ENCODE data around the gene MYRFL.
"Not testable (repeated sequence)": the region's sequence is repeated elsewhere in the genome, so short reads cannot be mapped to it uniquely, and the experiment has no call there.

Gene MYRFL

GRCh38 chr12:69988481-69989321, 163.7 kb downstream of the MYRFL start:
- DNase-seq (ENCODE audit: low read depth in 2 of 2), result no peak

GRCh38 chr12:69991690-69992288, 166.8 kb downstream of the MYRFL start:
- DNase-seq (ENCODE audit: low read depth in 2 of 2), result no peak

GRCh38 chr12:69993433-69993832, 168.4 kb downstream of the MYRFL start:
- no peak for DNase-seq (ENCODE audit: low read depth in 2 of 2)

- DNase-seq (ENCODE audit: low read depth in 2 of 2), result not testable (repeated sequence)
Measured at GRCh38 chr12:69994086-69994485, 169.1 kb downstream of the MYRFL start.

GRCh38 chr12:69994724-69995173, 169.7 kb downstream of the MYRFL start:
- DNase-seq (ENCODE audit: low read depth in 2 of 2), result no peak

GRCh38 chr12:69996241-69996640, 171.2 kb downstream of the MYRFL start:
- DNase-seq (ENCODE audit: low read depth in 2 of 2), result no peak

GRCh38 chr12:69996722-69997121, 171.7 kb downstream of the MYRFL start:
- no peak for DNase-seq (ENCODE audit: low read depth in 2 of 2)

GRCh38 chr12:69998011-69998410, 173.0 kb downstream of the MYRFL start:
- DNase-seq (ENCODE audit: low read depth in 2 of 2), result no peak

- DNase-seq (ENCODE audit: low read depth in 2 of 2), result no peak
Measured at GRCh38 chr12:69998922-69999321, 173.9 kb downstream of the MYRFL start.

- no peak for DNase-seq (ENCODE audit: low read depth in 2 of 2)
Measured at GRCh38 chr12:69999561-69999960, 174.5 kb downstream of the MYRFL start.

GRCh38 chr12:70002097-70002911, 177.3 kb downstream of the MYRFL start:
- DNase-seq (ENCODE audit: low read depth in 2 of 2), result no peak

- DNase-seq (ENCODE audit: low read depth in 2 of 2), result no peak
Measured at GRCh38 chr12:70002912-70003255, 177.9 kb downstream of the MYRFL start.

- no peak for DNase-seq (ENCODE audit: low read depth in 2 of 2)
Measured at GRCh38 chr12:70005864-70006618, 181.0 kb downstream of the MYRFL start.

- DNase-seq (ENCODE audit: low read depth in 2 of 2), result no peak
Measured at GRCh38 chr12:70006619-70006973, 181.6 kb downstream of the MYRFL start.

GRCh38 chr12:70007687-70008086, 182.7 kb downstream of the MYRFL start:
- no peak for DNase-seq (ENCODE audit: low read depth in 2 of 2)
